Stimulated activated CD4-positive, alpha-beta T cell treated with anti-CD3 and anti-CD28 coated beads, TNF-alpha, amount 100 ng/mL, for 1 hour (primary cell): ENCODE results near the gene CDKAL1.
"Not testable (repeated sequence)": the region's sequence is repeated elsewhere in the genome, so short reads cannot be mapped to it uniquely, and the experiment has no call there.

ENCODE experiments used
- DNase-seq, 3 donors: peaks; one replicate each; pipeline ENCODE4 v3.0.0-alpha.2; 2020; ENCODE audit warnings: low read depth in 3 of 3, low spot score in 1 of 3

Gene CDKAL1

DNA sequence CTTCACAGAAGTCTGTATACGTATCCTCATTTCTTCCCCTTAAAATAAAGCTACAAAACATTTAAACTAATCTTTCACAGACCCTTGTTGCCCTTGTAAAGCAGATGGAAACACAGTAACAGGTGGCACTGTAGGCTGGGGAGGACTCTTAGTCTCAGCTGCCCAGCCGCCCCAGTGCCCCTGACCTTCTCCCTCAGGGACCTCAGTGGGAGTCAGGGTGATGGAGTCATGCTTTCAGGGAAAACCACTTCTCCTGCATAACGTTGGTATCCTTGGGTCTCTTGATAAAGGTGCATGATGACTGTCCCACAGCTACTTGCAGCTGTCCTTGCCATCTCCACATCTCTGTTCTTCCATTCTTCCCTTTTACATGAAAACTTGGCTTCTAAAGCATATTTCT lies 198.6 kb downstream of the CDKAL1 start:
- DNase-seq: no peak

DNA sequence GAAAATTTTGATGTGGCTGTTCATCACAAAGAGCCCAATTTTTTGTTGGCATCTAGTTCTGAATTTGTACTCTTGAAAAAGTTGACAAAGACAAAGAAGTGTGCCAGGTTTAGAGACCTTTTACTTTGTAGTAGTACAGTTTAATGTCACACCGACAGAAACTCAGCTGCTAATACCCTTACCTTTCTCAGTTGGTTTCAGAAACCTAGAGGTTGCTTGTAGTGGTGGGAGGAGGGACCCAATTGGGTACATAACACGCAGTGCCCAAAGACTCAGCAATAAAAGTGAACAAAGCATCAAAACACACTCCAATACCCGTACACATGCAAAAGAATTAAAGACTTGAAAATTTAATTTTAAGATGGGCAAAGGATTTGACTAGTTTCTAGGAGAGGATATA lies 203.7 kb downstream of the CDKAL1 start:
- DNase-seq: no peak

DNA sequence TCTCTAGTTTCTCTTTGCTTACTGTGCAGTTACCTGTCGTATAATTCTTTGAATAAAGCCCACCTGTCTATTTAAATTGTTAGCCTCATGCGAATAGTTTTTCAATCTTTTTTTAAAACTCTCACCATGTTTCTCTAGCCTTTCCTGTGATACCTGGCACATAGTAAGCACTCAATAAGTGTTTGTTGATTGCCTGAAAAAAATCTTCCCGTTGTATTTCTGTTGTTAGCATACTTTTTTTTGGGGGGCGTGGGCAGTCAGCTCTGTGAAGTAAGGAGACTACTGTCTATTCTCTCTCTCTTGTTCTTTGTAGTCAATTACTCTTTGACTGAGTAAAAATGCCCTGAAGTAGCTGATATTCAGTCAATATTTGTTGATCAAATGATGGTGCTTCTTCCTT lies 205.8 kb downstream of the CDKAL1 start:
- no peak for DNase-seq

DNA sequence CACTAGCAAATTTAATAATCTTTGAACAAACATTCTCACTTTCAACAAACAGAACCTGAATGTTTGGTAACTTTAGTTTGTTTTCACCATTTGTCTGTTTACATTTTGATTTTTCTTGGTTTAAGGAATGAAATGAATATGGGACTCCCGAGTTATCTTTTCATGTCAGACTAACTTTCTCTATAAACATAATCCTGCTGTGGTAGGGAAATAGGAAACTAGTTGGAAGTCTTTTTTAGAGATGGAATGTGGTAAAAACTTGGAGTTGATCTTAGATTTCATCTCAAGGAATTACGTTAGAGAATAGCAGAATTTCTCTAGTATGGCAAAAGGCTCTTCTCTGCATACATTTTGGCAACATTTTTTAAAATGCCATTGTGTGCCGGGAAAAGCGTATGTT lies 206.5 kb downstream of the CDKAL1 start:
- DNase-seq: no peak

DNA sequence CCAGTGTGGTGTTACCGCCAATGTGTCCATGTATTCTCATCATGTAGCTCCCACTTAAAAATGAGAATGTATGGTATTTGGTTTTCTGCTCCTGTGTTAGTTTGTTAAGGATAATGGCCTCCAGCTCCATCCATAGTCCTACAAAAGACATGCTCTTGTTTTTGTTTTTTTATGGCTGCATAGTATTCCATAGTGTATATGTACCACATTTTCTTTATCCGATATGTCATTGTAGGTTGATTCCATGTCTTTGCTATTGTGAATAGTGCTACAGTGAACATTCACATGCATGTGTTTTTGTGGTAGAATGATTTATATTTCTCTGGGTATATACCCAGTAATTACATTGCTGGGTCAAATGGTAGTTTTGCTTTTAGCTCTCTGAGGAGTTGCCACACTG lies 207.2 kb downstream of the CDKAL1 start:
- DNase-seq: no peak

DNA sequence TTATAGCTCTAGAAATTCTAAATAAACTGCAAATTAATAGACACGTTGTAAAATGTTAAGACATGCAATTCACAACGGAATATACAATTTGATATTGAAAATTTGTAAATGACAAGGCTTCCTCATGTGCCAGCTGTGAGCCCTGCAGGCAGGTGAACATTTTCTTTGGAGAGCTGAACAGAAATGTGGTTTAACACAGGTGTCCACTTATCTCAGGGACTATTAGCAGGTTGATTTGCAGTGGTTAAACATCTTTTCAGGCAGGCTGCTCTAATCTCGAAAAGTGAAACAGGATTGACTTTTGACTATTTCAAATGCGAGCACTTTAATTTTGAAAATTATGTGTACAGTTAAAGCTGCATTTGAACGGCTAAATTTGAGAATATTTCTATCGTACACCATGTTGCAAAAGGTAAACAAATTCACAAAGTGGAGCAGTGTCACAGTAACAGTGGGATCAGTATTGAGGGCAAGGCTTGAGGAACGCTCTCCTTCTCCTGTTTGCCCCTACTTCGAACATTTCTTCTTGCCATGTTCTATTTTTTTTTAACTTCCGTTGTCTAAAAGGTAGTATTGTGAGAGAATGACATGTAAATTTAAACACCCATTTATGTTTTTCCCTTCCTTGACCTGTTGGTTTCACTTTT lies 210.8 kb downstream of the CDKAL1 start:
- DNase-seq: no peak

DNA sequence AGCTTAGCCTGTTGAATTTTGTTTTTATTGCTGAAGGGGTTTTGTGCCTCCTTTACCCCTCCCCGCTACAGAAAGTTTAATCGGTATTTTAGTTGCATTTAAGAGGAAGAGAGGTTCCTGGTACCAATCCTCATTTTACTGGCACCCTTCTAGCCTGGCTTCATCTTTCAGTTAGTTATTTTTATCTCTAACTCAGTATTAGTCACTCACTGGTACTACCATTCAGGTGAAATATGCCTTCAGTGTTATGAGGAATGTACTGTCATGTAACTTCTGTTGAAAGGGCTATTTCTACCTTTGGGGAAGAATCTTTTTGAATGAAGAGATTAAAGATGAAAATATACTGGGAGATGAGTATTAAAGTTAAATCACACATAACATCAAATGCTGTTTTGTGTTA lies 211.8 kb downstream of the CDKAL1 start:
- DNase-seq: no peak

DNA sequence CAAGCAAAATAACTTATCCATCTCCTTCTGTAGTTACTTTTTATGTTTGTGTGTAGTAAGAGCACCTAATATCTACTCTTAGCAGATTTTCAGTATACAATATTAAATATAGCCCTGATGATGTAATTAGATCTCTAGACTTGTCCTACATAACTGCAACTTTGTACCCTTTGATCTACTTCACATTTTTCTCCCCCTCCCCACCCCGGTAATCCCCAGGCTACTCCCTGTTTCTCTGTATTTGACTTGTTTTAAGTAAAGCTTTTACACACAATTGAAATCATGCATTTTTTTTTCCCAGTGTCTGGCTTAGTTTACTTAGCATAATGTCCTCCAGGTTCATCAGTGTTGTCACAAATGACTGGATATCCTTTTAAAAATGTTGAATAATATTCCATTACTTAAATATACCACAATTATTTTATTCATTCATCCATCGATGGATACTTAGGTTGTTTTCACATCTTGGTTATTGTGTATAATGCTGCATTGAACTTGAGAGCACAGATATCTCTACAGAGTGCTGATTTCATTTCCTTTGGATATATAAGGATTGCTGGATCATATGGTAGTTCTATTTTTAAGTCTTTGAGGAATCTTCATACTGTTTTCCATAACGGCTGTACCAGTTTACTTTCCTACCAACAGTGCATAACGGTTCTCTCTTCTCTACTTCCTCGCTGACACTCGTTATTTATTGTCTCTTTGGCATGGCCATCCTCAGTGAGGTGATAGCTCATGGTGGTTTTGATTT lies 212.7 kb downstream of the CDKAL1 start:
- DNase-seq: no peak

DNA sequence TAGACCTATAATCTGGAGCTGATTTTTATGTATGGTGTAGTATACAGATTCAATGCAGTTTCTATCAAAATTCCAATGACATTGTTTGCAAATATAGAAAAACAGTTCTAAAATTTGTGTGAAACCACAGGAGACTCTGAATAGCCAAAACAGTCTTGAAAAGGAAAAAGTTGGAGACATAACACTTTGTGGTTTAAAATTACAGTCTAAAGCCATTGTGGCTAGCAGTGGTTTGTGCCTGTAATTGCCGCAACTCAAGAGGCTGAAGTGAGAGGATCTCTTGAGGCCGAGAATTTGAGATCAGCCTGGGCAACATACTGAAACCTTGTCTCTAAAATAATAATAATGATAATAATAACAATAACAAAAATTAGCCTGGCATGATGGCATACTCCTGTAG lies 213.7 kb downstream of the CDKAL1 start:
- DNase-seq: no peak

DNA sequence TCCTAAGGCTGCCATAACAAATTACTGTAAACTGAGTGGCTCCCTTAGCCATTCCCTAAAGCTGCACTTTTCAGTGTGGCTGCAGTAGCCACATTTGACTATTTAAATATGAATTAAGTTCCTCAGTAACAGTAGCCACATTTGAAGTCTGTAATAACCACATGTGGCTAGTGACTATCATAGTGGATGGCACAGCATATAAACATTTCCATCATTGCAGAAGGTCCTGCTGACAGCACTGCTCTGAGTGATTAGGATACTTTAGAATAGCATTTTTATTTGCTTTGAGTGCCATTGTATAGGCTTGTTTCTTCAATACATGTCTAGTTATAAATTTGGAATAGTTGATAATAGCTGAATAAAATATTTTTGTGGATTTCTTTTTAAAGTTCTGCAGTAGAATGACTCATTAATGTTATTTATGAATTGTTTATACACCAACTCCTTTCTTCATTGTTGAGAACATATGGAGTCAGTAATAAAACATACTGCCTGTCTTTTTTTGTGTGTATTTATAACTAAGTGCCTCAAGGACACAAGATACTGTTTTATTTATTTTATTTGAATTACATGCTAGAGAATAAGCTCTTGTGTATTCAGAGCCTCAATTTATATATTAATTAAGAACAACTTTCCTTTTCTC lies 217.2 kb downstream of the CDKAL1 start:
- DNase-seq: no peak

DNA sequence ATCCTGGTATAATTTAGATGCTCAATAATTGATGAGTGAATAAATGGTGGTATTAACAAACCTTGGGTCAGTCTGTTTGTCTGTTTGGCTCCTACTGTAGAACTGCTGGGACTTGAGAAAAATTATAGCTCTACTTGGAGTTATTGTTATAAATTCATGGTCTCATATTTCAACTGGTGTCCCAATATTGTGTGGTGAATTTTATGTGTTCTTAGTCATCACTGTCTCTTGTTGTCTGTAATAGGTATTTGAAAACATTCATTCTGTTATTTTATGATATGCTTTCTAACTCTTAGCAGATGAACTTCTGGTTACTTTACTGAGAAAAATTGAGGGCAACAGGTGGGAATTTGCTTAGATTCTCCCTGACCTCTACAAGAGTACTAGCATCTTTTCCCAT lies 221.4 kb downstream of the CDKAL1 start:
- DNase-seq: no peak

DNA sequence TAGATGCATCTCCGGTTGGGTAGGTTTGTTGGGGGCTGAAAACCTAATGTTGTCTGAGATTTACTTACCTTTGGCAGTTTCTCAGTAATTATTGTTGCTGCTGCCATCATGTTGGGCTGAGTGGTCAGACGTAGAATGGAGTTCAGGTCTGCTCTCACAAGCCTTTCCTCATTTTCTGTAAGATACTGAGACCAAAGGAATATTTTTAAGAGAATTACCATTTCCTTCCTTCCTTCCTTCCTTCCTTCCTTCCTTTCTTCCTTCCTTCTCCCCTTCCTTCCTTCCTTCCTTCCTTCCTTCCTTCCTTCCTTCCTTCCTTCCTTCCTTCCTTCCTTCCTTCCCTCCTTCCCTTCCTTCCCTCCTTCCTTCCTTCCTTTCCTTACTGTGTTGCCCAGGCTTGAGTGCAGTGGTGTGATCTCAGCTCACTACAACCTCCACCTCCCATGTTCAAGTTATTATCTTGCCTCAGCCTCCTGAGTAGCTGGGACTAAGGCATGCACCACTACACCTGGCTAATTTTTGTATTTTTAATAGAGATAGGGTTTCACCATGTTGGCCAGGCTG lies 222.4 kb downstream of the CDKAL1 start:
- not testable (repeated sequence) for DNase-seq

DNA sequence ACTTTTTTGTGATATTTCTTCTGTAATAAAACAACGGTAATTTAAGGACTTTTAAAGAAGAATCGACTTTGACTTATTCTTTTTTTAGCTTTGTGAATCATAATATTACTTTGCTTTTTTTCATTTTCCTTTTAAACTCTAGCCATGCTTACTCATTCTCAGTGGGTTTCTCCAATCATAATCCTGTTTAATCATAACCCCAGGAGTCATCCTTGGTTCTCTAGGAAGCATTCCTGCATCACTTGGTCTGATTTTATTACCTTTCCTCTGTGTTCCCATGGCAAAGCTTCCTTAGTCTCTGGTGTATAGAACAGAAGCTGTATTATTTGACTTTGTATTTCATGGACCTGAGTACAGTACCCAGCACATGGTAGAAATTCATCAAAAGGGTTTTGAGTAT lies 223.5 kb downstream of the CDKAL1 start:
- no peak for DNase-seq

DNA sequence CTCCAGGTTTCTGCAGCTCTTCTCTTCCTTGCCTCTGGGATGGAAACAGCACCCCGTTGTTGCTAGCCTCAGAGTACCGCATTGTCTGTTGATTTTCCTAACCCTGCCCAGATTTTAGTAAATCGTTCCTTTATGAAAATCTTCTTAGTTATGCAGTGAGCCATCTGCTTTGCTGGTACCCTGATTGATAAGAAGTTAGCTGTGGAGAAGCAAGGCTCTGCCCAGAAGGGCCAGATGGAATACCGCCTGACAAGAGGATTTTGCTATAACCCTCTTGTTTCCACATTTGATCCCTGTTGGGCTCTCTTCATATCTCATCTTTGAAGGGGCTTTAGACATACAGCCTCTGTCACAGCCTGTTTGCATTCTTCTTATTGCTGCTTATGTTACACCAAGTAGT lies 229.0 kb downstream of the CDKAL1 start:
- no peak for DNase-seq

DNA sequence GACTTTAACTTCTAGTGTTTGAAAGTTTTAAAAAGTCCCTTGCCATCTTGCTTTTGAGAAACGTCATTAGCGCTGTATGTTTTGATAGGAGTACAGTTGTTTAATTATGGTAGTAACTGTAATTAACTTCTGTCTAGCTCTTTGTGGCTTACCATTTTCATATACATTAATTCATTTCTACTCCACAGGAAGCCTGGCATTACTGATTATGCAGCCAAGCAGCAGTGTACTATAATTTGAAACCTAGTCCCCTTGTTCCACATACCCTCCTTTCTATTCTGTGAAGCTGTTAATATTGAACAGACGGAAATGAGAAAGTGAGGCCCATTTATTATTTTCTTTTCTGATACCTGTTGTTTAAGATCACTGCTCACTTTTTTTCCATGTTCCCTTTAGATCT lies 235.4 kb downstream of the CDKAL1 start:
- DNase-seq: no peak

DNA sequence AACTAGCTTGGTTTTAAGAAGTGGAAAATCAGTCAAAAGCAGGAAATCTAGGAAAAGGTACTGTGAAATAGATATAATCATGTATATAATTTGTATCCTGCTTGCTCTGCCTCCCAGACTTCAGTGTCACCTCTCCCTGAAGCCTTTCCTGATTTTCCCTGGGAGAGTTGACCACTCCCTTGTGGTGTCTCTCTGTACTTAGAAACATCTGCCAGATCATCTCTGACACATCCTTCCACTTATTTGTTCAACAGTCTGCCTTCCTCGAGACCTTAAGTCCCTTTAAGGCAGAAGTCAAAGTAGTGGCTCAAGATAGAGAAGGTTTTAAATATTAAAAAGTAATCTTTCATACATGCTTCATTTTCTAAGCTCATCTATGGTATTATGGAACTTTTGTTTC lies 236.5 kb downstream of the CDKAL1 start:
- no peak for DNase-seq

DNA sequence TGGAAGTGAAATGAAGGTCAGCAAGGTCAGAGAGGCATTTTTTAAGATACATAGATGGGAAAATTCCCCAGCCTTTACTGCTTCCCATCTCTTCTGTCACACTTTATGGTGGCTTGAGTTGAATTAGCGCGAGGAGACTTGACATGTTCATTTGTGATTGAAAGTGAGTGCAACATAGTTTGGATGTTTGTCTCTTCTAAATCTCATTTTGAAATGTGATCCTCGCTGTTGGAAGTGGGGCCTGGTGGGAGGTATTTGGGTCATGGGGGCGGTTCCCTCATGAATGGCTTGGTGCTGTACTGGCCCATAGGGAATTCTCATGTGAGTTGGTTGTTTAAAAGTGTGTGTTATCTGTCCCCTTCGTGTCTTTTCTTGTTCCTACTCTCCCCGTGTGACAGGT lies 237.2 kb downstream of the CDKAL1 start:
- DNase-seq: no peak

DNA sequence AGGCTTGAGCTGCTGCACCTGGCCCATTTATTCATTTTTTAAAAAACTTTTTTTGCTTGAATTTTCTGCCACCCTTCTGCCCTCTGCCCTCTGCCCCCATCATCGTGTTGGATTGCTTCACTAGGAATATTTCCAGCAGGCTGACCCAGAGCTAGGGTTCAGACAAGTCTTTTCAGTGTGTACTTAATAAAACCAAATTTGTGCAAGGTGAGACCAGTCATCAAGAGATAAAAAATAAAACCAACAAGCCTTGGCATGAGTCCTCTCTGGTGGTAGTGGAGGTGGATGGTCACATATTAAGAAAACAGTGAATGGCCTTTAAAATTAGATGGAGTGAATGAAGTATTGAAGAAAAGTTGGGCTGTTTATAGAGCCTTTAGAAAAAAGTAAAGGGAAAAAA lies 239.6 kb downstream of the CDKAL1 start:
- DNase-seq: no peak

DNA sequence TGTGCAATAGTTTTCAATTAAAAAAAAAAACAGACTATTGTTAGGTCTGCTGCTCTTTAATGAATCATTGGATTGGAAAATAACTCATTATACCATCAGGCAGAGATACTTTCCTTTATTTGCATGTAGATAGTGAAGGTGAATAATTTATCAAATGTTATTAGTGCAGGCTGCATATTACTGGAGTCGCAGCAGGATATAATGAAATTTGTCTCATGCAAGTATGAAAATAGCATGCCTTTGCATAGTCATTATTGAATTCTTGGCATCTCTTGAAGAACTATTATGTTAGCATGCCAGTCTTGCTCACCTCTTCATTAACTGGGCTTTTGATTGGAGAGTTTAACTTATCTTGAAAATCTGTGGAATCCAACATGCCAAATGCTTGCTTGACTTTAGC lies 241.7 kb downstream of the CDKAL1 start:
- no peak for DNase-seq

DNA sequence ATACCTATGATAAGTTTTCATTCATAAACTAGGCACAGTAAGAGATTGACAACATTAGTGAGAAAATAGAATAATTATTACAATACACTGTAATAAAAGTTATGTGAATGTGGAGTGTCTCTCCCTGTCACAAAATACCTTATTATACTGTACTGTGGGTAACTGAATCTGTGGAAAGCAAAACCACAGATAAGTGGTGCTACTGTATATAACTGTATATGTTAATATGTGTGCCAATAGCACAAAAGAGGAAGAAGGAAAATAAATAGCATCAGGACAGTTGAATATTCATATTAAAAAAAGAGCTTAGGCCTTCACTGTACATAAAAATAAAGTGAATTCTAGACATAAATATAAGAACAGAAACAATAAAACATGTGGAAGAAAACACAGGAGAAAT lies 243.5 kb downstream of the CDKAL1 start:
- no peak for DNase-seq

DNA sequence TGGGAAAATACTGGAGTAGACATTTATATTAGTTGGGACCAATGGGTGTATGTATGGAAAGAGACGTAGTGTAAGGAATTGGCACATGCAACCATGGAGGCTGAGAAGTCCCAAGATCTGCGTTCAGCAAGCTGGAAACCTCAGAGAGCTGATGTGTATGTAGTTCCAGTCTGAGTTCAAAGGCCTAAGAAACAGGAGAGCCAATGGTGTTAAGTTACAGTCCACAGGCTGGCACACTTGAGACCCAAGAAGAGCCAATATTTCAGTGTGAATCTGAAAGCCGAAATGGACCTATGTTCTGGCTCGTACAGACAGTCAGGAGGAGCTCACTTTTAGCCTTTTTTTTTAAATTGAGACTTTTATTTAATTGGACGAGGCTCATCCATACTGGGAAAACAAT lies 244.2 kb downstream of the CDKAL1 start:
- DNase-seq: no peak

DNA sequence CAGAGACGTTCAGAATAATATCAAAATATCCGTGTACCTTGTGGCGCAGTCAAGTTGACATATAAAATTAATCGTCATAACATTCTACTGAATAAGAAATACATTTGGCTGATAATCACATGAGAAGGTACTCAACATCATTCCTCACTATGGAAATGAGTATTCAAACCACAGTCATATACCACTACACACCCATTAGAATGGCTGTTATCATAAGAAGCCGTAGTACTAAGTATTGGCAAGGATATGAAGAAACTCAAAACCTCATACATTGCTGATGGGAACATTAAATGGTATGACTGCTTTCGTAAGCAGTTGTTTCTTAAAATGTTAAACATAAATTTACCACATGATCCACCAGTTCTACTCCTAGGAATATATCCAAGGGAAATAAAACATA lies 244.7 kb downstream of the CDKAL1 start:
- no peak for DNase-seq
